SK-N-SH treated with all-trans-retinoic acid at 6 μM for 48 hours (cell line): ENCODE measurements around the gene TRAPPC2L.

ENCODE experiments used
- BACH2 ChIP-seq: fragments of 250-450 bp; sonication (Bioruptor Pico); IDR thresholded peaks from 2 replicates; pipeline ENCODE4 v1.9.0; 2021; ENCODE audit warnings: mild to moderate bottlenecking, borderline replicate concordance
- TOX ChIP-seq: fragments of 250-450 bp; sonication (Bioruptor Pico); IDR thresholded peaks from 2 replicates; pipeline ENCODE4 v1.8.0; 2021; ENCODE audit warnings: mild to moderate bottlenecking, moderate library complexity, borderline replicate concordance
- ZC3H10 ChIP-seq: fragments of 250-450 bp; sonication (Bioruptor Pico); IDR thresholded peaks from 2 replicates; pipeline ENCODE4 v1.5.1; 2021; ENCODE audit warnings: mild to moderate bottlenecking, moderate library complexity
- ZFP3 ChIP-seq: fragments of 250-450 bp; sonication (Bioruptor Pico); IDR thresholded peaks from 2 replicates; pipeline ENCODE4 v1.5.0; 2020; ENCODE audit warnings: mild to moderate bottlenecking, moderate library complexity
- ZNF8 ChIP-seq: fragments of 450-650 bp; formaldehyde crosslinking; IDR thresholded peaks from 2 replicates; pipeline ENCODE4 v1.5.0; 2020; ENCODE audit warnings: mild to moderate bottlenecking, moderate library complexity
- TF ChIP-seq, protein P1 (sequence below): fragments of 250-450 bp; sonication (Bioruptor Pico); IDR thresholded peaks from 2 replicates; pipeline ENCODE4 v1.5.1; 2020; ENCODE audit warnings: low read depth, mild to moderate bottlenecking, moderate library complexity
- TF ChIP-seq, protein P2 (sequence below): fragments of 250-450 bp; sonication (Bioruptor Pico); IDR thresholded peaks from 2 replicates; pipeline ENCODE4 v1.8.0; 2020; ENCODE audit warnings: mild to moderate bottlenecking, moderate library complexity, borderline replicate concordance

DNA sequence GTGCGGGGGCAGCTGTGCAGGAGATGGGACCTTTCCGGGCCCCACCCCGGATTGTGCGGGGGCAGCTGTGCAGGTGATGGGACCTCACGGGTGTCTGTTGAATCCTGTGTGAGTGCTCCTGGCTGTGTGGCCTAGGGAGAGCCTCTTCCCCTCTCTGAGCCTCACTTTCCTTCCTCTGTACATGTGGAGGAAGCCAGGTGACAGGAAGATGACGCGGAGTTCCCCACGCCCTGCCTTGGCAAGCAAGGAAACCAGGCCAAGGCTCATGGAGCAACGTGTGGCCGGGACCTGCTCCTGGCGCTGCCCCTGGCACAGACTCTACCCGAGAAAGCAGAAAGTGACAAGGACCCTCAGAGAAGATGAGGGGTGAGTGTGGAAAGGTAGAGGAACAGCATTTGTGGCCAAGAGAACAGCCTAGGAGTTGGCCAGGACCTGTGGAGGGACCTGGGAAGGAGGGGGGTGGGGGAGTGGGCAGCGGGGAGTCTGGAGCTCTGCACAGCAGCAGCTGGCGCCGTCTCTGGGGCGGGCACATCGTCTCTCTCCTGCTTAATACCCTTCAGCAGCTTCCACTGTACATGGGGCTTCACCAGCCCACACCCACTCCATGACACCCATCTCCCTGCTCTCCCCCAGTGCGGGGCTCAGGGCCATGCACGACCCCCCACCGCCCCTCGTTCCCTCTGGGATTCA lies 47.9 kb downstream of the TRAPPC2L start:
- TF ChIP-seq, protein P1, sequence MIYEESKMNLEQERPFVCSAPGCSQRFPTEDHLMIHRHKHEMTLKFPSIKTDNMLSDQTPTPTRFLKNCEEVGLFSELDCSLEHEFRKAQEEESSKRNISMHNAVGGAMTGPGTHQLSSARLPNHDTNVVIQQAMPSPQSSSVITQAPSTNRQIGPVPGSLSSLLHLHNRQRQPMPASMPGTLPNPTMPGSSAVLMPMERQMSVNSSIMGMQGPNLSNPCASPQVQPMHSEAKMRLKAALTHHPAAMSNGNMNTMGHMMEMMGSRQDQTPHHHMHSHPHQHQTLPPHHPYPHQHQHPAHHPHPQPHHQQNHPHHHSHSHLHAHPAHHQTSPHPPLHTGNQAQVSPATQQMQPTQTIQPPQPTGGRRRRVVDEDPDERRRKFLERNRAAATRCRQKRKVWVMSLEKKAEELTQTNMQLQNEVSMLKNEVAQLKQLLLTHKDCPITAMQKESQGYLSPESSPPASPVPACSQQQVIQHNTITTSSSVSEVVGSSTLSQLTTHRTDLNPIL (CRISPR knock-in tag) = no peak
- TF ChIP-seq TOX (CRISPR knock-in tag) = no peak
- TF ChIP-seq, protein P2, sequence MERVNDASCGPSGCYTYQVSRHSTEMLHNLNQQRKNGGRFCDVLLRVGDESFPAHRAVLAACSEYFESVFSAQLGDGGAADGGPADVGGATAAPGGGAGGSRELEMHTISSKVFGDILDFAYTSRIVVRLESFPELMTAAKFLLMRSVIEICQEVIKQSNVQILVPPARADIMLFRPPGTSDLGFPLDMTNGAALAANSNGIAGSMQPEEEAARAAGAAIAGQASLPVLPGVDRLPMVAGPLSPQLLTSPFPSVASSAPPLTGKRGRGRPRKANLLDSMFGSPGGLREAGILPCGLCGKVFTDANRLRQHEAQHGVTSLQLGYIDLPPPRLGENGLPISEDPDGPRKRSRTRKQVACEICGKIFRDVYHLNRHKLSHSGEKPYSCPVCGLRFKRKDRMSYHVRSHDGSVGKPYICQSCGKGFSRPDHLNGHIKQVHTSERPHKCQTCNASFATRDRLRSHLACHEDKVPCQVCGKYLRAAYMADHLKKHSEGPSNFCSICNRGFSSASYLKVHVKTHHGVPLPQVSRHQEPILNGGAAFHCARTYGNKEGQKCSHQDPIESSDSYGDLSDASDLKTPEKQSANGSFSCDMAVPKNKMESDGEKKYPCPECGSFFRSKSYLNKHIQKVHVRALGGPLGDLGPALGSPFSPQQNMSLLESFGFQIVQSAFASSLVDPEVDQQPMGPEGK = no peak
- TF ChIP-seq ZFP3 (CRISPR knock-in tag) = no peak
- TF ChIP-seq BACH2 (CRISPR knock-in tag) = no peak
- TF ChIP-seq ZNF8 (CRISPR knock-in tag) = no peak
- TF ChIP-seq ZC3H10 (CRISPR knock-in tag) = no peak
